ENCODE results near the gene ELMOD3. TPM values are rescaled to one million over a fixed set of nuclear protein-coding genes. Genes with fewer than 3 reads are reported as not detected.

The ELMOD3 gene
- total RNA-seq, 2 donors from 2014 or later, result 31.6 to 32.1 TPM

DNA sequence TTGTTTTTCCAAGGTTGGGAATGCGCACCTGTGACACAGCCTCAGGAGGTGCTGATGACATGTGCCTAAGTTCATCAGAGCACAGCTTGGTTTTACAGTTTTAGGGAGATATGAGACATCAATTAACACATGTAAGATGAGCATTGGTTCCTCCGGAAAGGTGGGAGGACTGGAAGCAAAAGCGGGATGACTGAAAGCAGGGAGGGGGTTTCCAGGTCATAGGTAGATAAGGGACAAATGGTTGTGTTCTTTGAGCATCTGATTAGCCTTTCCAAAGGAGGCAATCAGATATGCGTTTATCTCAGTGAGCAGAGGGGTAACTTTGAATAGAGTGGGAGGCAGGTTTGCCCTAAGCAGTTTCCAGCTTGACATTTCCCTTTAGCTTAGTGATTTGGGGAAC lies 29.3 kb downstream of the ELMOD3 start:
- DNase-seq (ENCODE audit: low spot score), result no peak
- WGBS, result 77% methylated on average over 4 of the region's 4 CpGs
- H3K9me3 ChIP-seq, result no peaks in the 10 kb centered on the region
- no peaks in the 10 kb centered on the region for H3K4me1 ChIP-seq (replicated peaks)
- peaks cover 0 to 3% of the 10 kb centered on the region in 2 donors for H3K36me3 ChIP-seq
- intact Hi-C loops (cut with DNase I), result no loop called here
- H3K4me3 ChIP-seq, result no peak overlapping the region
- H3K27ac ChIP-seq, result no peak overlapping the region
- no peaks in the 10 kb centered on the region for H3K27me3 ChIP-seq (replicated peaks; ENCODE audit: insufficient read depth)
- TF ChIP-seq, protein P1, sequence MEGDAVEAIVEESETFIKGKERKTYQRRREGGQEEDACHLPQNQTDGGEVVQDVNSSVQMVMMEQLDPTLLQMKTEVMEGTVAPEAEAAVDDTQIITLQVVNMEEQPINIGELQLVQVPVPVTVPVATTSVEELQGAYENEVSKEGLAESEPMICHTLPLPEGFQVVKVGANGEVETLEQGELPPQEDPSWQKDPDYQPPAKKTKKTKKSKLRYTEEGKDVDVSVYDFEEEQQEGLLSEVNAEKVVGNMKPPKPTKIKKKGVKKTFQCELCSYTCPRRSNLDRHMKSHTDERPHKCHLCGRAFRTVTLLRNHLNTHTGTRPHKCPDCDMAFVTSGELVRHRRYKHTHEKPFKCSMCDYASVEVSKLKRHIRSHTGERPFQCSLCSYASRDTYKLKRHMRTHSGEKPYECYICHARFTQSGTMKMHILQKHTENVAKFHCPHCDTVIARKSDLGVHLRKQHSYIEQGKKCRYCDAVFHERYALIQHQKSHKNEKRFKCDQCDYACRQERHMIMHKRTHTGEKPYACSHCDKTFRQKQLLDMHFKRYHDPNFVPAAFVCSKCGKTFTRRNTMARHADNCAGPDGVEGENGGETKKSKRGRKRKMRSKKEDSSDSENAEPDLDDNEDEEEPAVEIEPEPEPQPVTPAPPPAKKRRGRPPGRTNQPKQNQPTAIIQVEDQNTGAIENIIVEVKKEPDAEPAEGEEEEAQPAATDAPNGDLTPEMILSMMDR (IDR thresholded peaks at IDR 0.05), result no peak
- TF ChIP-seq POLR2AphosphoS5 (IDR thresholded peaks at IDR 0.05) (no peak), POLR2A (IDR thresholded peaks at IDR 0.05) (no peak)

DNA sequence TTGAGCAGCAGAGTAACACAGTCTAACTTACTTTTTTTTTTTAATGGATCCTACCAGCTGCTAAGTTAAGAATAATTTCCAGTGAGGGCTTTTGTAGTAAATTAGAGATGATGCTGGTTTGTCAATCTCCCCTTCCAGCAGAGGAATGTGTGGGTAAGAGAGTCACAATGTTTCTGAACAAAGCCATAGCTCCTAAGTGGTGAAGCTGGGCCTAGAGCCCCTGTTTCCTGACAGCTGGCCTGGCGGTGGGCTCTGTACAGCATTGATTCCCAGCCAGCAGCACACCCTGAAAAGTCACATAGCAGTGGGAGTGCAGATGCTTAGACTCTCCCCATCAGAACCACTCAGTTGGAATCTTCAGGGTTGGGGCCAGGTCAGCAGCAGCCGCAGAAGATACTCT lies 31.2 kb downstream of the ELMOD3 start:
- Histone ChIP-seq H3K4me3 (no peak overlapping the region), H3K4me1 (replicated peaks) (no peaks in the 10 kb centered on the region), H3K9me3 (no peaks in the 10 kb centered on the region), H3K27ac (no peak overlapping the region), H3K27me3 (replicated peaks; ENCODE audit: insufficient read depth) (no peaks in the 10 kb centered on the region), H3K36me3 (peaks cover 0 to 3% of the 10 kb centered on the region in 2 donors)
- no peak for DNase-seq (ENCODE audit: low spot score)
- intact Hi-C loops (cut with DNase I), result no loop called here
- no peak for TF ChIP-seq POLR2AphosphoS5 (IDR thresholded peaks at IDR 0.05)
- WGBS, result 65% methylated on average over 2 of the region's 2 CpGs

DNA sequence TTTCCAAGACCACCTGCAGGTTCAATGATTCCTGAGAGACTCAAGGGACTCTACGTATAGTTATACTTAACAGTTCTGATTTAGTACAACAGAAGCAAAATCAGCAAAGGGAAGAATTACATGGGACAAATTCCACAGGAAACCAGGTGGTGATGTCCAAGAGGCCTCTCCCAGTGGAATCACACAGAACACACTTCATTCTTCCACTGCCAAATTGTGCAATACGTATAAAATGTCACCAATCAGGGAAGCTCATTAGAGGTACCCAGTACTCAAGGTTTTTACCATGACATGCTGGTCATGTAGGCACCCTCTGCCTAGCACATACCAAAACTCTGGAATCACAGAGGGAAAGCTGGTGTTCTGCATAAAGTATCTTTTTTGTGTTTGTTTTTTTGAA lies 33.2 kb downstream of the ELMOD3 start:
- intact Hi-C loops (cut with DNase I), result no loop called here
- Histone ChIP-seq H3K4me1 (replicated peaks) (no peaks in the 10 kb centered on the region), H3K4me3 (no peak overlapping the region), H3K27ac (no peak overlapping the region), H3K27me3 (replicated peaks; ENCODE audit: insufficient read depth) (no peaks in the 10 kb centered on the region), H3K9me3 (no peaks in the 10 kb centered on the region), H3K36me3 (peaks cover 0 to 3% of the 10 kb centered on the region in 2 donors)
- no peak for TF ChIP-seq POLR2AphosphoS5 (IDR thresholded peaks at IDR 0.05)
- TF ChIP-seq, protein P1 (IDR thresholded peaks at IDR 0.05), result no peak
- no peak for TF ChIP-seq POLR2A (IDR thresholded peaks at IDR 0.05)
- no peak for DNase-seq (ENCODE audit: low spot score)
- WGBS, result 82% methylated on average over 2 of the region's 2 CpGs

DNA sequence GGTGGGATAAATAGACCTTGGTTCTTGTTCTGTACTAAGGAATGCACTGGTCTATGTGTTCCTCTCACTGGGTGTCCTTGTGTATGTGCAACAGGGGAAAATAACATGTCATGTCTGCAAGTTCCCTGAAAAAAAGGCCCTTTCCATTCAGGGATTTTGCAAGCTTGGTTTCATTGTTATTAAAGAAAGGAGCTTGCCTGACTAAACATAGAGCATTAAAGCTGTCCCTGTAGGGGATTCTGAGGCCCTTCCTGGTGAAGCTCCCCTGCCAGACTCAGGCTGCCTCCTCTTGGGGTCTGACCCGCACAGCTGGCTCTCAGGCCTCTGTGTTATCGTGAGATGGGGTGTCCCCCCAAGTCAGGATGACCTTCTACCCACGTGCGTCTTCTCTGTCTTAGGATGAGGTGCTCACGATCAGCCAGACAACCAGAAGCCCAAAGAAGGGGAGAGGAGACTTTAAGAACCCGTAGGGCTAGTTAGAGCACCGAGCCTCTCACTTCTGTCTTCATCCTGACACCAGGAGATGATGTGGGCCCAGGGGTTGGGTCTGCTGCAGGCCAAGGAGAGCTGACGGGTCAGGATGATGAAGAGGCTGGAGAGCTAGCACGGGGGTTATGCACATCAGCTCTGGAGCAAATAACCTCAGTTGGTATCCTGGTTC lies 34.4 kb downstream of the ELMOD3 start:
- TF ChIP-seq, protein P1 (IDR thresholded peaks at IDR 0.05), result no peak
- TF ChIP-seq POLR2AphosphoS5 (IDR thresholded peaks at IDR 0.05) (no peak), POLR2A (IDR thresholded peaks at IDR 0.05) (no peak)
- no peak for DNase-seq (ENCODE audit: low spot score)
- H3K4me1 ChIP-seq (replicated peaks), result peaks cover 1% of the 10 kb centered on the region
- intact Hi-C loops (cut with DNase I), result no loop called here
- H3K27me3 ChIP-seq (replicated peaks; ENCODE audit: insufficient read depth), result no peaks in the 10 kb centered on the region
- H3K36me3 ChIP-seq, result peaks cover 0 to 3% of the 10 kb centered on the region in 2 donors
- 90% methylated on average over 9 of the region's 9 CpGs for whole genome bisulfite sequencing
- H3K4me3 ChIP-seq, result no peak overlapping the region
- no peaks in the 10 kb centered on the region for H3K9me3 ChIP-seq
- H3K27ac ChIP-seq, result no peak overlapping the region

DNA sequence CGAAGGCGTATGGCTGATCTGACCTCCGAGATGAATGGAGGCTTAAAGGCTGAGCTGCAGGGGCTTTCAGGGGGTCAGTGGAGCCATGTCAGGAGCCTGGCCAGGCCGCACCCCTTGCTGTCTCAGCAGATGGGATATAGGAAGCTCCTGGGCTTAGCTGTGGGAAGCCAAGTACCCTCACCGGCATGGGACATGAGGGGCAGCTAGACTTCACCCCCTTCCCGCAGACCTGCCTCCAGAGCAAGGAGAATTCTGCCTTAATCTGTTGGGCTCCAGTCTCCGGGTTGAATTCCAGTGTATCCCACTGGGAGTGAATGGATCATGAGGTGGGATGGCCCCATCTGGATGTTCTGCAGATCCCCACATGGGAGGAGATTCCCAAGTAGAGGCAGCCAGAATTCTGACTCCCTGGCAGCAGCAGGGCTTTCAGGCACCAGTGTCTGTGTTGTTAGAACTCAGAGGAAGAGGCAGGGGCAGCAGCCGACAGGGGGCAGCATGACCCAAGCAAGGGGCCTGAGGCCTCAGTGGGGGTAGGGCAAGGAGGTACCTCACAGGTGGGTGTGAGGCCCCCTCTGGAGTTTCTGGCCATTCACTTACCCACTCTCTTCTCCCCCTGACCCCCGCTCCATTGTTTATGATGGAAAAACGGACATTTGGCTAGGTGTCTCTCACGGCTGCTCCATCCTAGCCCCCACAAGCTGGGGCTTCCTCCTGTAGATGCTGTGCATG lies 36.5 kb downstream of the ELMOD3 start:
- Histone ChIP-seq H3K36me3 (peaks cover 0 to 3% of the 10 kb centered on the region in 2 donors), H3K4me1 (replicated peaks) (peaks cover 17% of the 10 kb centered on the region)

More for the DNA sequence above, 36.5 kb downstream of the ELMOD3 start:
- H3K27ac ChIP-seq, result no peak overlapping the region
- 81% methylated on average over 11 of the region's 11 CpGs for WGBS
- no peaks in the 10 kb centered on the region for H3K9me3 ChIP-seq
- TF ChIP-seq, protein P1 (IDR thresholded peaks at IDR 0.05), result peak; percentile 45 to 81 (median 56)
- TF ChIP-seq POLR2AphosphoS5 (IDR thresholded peaks at IDR 0.05), result peak; percentile 20
- TF ChIP-seq POLR2A (IDR thresholded peaks at IDR 0.05), result no peak
- H3K27me3 ChIP-seq (replicated peaks; ENCODE audit: insufficient read depth), result no peaks in the 10 kb centered on the region
- peak; percentile 48 for DNase-seq (ENCODE audit: low spot score)
- no peak overlapping the region for H3K4me3 ChIP-seq
- intact Hi-C loops (cut with DNase I), result no loop called here
